Activated CD8-positive, alpha-beta memory T cell treated with anti-CD3 and anti-CD28 coated beads, Interleukin-2, amount 50 U/mL, for 1 hour (primary cell): ENCODE results near the gene CELF4.

ENCODE experiments used
- DNase-seq: peaks from one replicate; pipeline ENCODE4 v3.0.0-alpha.2; 2020; ENCODE audit errors: extremely low read depth

CELF4 gene

DNA sequence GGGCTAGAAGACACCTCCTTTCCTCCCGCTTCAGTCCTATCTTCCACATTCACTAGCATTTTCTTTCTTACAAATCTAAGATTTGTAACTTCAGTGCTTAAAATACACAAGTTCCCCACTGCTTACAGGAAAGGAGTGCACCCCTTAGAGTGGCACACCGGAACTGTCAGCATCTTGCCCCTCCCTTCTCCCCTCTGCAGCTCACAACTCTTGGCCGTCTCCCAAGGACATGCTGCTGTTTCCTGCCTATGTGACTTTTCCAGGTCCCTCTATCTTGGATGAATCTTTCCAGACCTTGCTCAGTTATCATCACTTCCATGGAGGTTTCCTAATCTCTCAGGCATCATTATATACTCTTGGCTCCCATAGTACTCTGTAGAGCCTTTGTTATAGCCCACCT, 334.8 kb downstream of the CELF4 start:
- DNase-seq = no peak

DNA sequence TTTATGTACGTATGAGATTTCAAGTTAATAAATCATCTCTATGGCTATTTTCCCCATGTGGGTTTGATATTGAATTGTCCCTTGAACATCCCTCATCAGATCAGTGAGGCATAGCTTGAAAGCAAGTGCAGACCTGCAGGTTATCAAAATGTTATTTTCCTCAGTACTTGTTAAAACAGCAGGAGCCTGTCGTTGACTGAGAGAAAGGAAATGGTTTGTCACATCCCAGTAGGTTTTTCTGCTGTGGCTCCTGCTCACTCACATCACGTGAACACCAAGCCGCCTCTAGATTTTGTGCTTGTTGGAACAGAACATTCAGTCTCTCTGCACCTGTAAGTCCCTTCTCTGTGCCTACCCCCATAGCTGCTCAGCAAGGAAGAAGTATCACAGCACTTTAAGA, 340.3 kb downstream of the CELF4 start:
- no peak for DNase-seq

DNA sequence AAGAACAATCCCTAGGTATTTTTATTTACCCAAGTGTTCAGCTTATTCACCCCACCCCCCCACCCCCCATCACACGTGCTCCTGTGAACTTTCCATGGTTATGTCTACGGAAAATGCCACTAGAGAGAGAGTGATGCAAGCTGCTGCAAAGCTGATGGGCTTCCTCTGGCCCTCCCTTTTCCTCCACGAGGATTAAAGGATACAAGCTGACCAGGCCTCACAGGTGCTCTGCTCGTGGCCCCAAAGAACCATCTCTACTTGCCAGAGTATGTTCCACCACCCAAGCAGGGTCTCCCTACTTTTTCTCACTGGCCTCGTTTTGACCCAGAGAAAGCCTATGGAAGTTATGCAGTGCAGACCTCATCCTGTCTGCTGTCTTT, 342.6 kb downstream of the CELF4 start:
- no peak for DNase-seq

DNA sequence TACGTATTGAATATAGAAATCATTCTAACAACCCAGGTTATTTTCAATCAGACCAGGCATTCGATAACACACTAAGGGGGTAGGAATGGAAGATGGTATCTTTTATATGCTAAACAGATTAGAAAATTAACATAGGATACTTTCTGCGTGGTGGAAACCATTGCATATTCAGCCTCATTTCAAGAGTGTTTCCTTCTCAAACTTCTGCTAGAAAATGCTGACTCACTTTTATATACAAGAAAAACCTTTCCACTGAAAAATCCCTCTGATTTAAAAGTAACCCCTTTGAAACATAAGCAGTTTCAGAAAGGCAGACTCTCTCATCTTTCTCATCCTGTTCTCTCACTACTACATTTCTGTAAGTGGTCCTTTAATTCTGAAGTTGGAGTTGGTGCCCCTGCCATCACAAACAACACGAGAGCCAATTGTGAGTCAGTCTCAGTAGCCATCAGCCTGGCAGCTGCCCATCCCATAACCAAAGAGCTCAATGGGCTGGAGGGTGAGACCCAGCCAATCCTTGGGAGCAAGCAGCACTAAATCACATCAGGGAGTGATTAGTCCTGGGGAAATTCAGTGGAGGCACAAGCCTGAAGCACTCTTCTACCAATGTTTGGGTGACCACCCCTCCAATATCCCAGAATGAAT, 343.1 kb downstream of the CELF4 start:
- DNase-seq = no peak

DNA sequence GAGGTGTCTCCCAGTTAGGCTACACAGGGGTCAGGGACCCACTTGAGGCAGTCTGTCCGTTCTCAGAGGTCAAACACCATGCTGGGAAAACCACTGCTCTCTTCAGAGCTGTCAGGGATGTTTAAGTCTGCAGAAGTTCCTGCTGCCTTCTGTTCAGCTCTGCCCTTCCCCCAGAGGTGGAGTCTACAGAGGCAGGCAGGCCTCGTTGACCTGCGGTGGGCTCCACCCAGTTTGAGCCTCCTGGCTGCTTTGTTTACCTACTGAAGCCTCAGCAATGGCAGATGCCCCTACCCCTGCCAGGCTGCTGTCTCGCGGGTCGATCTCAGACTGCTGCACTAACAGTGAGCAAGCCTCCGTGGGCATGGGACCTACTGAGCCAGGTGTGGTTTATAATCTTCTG, 346.3 kb downstream of the CELF4 start:
- no peak for DNase-seq

DNA sequence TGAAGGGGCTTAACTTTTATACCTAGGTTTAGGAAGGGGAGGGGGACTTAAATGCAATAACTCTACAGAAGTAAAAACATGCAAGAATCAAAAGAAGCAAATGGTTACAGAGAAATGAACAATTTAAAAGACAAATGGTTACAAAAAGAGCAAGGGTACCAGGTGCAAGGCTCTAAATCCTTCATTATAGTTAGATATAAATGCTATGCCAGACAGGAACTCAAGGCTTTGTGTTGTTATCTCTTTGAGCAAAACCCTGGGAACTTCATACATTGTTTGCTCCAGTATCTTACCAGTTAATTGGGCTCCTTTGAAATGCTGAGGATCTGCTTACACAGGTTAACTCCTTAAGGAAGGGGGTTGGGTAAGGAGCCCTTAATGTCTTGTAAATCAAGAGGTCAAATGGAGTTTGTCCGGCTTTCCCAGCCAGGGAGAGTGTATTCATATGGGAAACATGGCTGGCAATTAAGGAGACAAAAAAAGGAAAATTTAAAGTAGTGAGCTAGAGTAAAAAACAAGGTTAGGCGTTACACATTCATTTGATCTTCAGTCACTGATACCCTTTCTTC, 347.5 kb downstream of the CELF4 start:
- no peak for DNase-seq

DNA sequence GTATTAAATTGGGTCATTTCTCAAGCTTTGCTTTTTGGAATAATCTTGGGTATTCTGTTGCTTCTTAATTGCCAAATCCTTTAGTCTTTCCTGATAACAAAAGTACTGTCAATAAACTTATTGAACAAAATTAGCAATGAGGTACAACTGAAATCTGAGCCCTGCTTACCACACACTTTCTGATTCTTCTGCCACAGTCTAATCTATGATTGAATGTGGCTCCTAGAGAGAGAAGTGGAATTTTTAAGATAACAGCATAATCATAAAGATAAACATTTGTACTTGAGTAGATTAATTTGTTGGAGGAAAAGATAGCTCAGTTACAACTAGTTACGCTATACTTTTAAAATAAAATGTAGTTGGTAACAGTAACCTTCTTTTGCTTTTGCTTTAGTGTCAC, 354.8 kb downstream of the CELF4 start:
- no peak for DNase-seq

DNA sequence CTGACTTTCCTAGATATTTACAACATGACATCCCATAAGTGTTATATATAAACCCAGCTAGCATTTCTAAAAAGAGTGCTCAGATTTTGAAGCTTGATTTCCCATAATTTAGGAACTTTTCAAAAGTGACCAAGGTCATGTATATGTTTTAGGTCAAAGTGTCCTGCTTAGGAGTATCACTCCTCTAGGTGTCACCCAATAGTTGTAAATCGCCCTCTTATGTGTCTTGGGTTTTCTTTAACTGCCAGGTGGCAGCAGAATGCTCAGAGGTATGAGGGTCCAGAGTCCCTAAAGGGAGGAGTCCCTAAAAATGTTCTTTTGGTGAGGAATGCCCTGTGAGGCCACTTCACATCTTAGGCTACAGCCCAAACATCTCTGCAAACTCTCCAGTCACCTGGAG, 358.3 kb downstream of the CELF4 start:
- DNase-seq = no peak

DNA sequence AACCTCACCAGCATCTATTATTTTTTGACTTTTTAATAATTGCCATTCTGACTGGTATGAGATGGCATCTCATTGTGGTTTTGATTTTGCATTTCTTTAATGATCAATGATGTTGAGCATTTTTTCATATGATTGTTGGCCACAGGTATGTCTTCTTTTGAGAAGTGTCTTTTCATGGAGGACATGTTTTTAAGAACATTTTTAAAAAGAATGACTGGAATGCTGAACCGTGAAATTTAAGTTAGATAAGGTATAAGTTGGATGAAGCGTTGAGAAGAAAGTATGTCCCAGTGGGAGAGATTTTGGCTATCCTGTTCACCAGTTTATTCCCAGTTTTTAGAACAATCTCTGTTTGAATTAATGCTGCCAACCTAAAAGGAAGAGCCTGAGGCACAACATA, 365.9 kb downstream of the CELF4 start:
- DNase-seq = no peak
